ENCODE results near the gene SP110.
"Not testable (repeated sequence)": the region's sequence is repeated elsewhere in the genome, so short reads cannot be mapped to it uniquely, and the experiment has no call there.

Gene SP110

DNA sequence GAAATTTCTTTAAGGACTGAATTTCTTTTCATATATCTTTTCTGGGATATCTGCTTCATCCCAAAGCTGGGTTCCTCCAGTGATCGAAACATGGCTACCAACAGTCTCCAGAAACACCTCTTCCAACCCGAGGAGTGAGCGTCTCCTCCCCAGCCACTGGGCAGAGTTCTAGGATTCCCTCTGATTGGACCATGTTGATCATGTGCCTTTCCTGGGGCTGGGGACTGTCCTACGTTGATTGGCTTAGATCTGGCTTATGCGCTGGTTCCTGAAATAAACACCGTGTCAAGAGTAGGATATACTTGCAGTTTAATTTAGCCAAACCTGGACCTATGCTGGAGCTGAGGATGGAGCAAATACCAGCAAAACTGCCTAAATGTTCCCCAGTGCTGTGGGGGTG, 95.5 kb downstream of the SP110 start:
- no peak overlapping the region for H3K27ac ChIP-seq (ENCODE audit: low read length)
- H3K36me3 ChIP-seq (replicated peaks; ENCODE audit: low read depth, low read length) = no peaks in the 10 kb centered on the region
- no peak overlapping the region for H3K4me2 ChIP-seq (ENCODE audit: low read length)
- no peaks in the 10 kb centered on the region for H4K20me1 ChIP-seq (ENCODE audit: insufficient read depth, low read length)
- TF ChIP-seq, protein P1, sequence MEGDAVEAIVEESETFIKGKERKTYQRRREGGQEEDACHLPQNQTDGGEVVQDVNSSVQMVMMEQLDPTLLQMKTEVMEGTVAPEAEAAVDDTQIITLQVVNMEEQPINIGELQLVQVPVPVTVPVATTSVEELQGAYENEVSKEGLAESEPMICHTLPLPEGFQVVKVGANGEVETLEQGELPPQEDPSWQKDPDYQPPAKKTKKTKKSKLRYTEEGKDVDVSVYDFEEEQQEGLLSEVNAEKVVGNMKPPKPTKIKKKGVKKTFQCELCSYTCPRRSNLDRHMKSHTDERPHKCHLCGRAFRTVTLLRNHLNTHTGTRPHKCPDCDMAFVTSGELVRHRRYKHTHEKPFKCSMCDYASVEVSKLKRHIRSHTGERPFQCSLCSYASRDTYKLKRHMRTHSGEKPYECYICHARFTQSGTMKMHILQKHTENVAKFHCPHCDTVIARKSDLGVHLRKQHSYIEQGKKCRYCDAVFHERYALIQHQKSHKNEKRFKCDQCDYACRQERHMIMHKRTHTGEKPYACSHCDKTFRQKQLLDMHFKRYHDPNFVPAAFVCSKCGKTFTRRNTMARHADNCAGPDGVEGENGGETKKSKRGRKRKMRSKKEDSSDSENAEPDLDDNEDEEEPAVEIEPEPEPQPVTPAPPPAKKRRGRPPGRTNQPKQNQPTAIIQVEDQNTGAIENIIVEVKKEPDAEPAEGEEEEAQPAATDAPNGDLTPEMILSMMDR (IDR thresholded peaks at IDR 0.05; ENCODE audit: low read depth, low read length) = no peak
- no peak for TF ChIP-seq EZH2phosphoT487 (IDR thresholded peaks at IDR 0.05; ENCODE audit: low read depth)
- H3K27me3 ChIP-seq (ENCODE audit: low read depth, low read length) = no peaks in the 10 kb centered on the region
- no peak overlapping the region for H3K9ac ChIP-seq (ENCODE audit: low read length)
- no peak overlapping the region for H3K4me3 ChIP-seq (ENCODE audit: low read length)
- no peaks in the 10 kb centered on the region for H3K79me2 ChIP-seq (ENCODE audit: low read length)
- peak overlapping the region; percentile 79; the same call in 1 of the 2 replicates for H2AFZ ChIP-seq (ENCODE audit: low read depth, low read length)
- peaks cover 8% of the 10 kb centered on the region for H3K4me1 ChIP-seq (ENCODE audit: low read length)
- no peaks in the 10 kb centered on the region for H3K9me3 ChIP-seq (ENCODE audit: insufficient read depth, low read length)

DNA sequence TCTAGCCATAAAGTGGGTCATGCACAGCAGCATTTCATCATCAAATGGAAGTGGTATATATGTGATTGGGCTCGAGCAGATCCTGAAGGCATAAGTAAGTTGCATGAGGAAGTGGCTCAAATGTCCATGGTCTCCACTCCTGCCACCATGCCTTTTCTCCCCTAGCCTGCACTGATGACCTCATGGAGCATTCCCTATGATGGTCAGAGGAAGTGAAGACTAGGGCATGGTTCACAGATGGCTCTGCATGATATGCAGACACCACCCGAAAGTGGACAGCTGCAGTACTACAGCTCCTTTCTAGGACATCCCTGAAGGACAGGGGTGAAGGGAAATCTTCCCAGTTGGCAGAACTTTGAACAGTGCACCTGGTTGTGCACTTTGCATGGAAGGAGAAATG, 99.4 kb downstream of the SP110 start:
- not testable (repeated sequence) for H2AFZ ChIP-seq (ENCODE audit: low read depth, low read length); H3K79me2 ChIP-seq (ENCODE audit: low read length); H3K4me3 ChIP-seq (ENCODE audit: low read length); H3K9me3 ChIP-seq (ENCODE audit: insufficient read depth, low read length); H4K20me1 ChIP-seq (ENCODE audit: insufficient read depth, low read length); H3K27ac ChIP-seq (ENCODE audit: low read length); H3K4me1 ChIP-seq (ENCODE audit: low read length); H3K4me2 ChIP-seq (ENCODE audit: low read length); H3K36me3 ChIP-seq (replicated peaks; ENCODE audit: low read depth, low read length); H3K9ac ChIP-seq (ENCODE audit: low read length); H3K27me3 ChIP-seq (ENCODE audit: low read depth, low read length)

- H3K4me1 ChIP-seq (ENCODE audit: low read length); H2AFZ ChIP-seq (ENCODE audit: low read depth, low read length); H3K4me2 ChIP-seq (ENCODE audit: low read length); H3K27ac ChIP-seq (ENCODE audit: low read length); H3K9ac ChIP-seq (ENCODE audit: low read length); H4K20me1 ChIP-seq (ENCODE audit: insufficient read depth, low read length); H3K36me3 ChIP-seq (replicated peaks; ENCODE audit: low read depth, low read length); H3K79me2 ChIP-seq (ENCODE audit: low read length); H3K4me3 ChIP-seq (ENCODE audit: low read length); H3K27me3 ChIP-seq (ENCODE audit: low read depth, low read length); H3K9me3 ChIP-seq (ENCODE audit: insufficient read depth, low read length): not testable (repeated sequence)
Measured at GRCh38 chr2:230119827-230120226, 100.0 kb downstream of the SP110 start.
